GM19043 (cell line): ENCODE measurements around the gene OR8B3.

ENCODE experiments used
- ATAC-seq: cut with Tn5 transposase; IDR thresholded peaks from one replicate; pipeline ENCODE4 v1.9.1; 2021; ENCODE audit warnings: low read depth; ENCODE audit not compliant: unreplicated experiment

Gene OR8B3

GRCh38 chr11:124376280-124376679, 22.5 kb downstream of the OR8B3 start:
- ATAC-seq, result no peak

GRCh38 chr11:124359566-124359965, 39.3 kb downstream of the OR8B3 start:
- no peak for ATAC-seq

DNA sequence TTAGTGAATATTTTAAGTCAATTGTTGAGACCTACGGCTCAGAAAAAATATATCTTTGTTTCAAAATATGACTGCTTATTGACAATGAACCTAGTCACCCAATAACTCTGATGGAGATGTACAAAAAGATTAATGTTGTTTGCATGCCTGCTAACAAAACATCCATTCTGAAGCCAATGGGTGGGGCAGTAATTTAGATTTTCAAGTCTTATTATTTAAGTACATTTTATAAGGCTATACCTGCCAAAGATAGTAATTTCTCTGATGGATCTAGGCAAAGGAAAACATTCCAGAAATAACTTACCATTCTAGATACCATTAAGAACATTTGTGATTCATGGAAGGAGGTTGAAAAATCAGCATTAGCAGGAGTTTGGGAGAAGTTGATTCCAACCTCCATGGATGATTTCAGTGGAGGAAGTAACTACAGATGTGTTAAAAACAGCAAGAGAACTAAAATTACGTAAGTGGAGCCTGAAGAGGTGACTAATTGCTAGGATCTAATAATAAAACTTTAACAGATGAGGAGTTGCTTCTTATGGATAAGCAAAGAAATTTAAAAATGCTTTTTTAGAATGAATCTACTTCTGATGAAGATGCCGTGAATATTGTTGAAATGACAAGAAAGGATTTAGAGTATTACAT, 52.4 kb downstream of the OR8B3 start:
- ATAC-seq, result no peak
